ENCODE data around the gene GRIN2A.

Gene GRIN2A

GRCh38 chr16:9846362-9847099 lies 335.7 kb downstream of the GRIN2A start:
- no peak for DNase-seq

GRCh38 chr16:9845661-9846361 lies 336.4 kb downstream of the GRIN2A start:
- no peak for DNase-seq

- DNase-seq = no peak
Observed at GRCh38 chr16:9844361-9844760, 337.9 kb downstream of the GRIN2A start.

DNA sequence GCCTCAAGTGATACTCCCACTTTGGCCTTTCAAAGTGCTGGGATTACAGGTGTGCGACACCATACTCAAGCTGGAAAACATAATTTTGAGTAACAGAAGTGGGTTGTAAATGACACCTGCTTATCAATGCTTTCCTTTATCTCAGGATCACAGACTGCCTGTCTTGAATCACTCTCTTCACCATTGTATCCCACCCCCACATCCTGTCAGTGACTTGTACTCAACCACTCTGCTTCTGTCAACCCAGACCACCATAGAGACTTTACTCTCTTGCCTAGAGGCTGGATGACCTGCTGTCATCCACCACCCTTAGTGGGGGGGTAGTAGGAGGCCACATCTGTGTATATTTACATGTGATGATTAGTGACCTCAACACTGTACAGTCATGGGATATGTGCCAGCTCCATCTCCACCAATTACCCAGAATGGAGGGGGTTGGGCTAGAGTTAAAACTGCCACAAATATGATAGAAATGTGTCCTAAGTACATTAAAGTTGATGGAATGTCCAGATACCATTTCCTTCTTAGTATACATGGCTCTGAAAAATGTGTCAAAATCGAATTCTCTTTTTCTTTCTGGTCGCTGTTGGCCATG lies 338.7 kb downstream of the GRIN2A start:
- no peak for DNase-seq

GRCh38 chr16:9840761-9841665 lies 341.2 kb downstream of the GRIN2A start:
- DNase-seq = no peak

DNA sequence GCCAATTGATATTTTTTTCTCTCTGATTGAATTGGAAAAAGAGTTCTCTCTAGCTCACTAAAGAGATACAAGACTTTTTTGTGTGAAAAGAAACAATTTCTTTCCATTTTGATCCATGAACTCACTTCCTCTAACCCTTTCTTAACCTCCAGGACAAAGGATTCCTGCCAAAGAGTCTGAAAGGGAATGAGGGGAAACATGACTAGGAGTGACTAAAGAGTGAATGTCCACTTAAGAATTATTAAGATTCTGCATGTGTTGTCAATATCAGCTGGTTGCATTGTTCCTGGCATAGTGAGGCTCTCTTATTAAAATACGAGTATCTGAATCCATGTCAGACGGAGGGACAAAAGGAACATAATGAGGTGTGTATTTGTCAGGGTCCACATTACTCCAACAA lies 344.7 kb downstream of the GRIN2A start:
- no peak for DNase-seq

DNA sequence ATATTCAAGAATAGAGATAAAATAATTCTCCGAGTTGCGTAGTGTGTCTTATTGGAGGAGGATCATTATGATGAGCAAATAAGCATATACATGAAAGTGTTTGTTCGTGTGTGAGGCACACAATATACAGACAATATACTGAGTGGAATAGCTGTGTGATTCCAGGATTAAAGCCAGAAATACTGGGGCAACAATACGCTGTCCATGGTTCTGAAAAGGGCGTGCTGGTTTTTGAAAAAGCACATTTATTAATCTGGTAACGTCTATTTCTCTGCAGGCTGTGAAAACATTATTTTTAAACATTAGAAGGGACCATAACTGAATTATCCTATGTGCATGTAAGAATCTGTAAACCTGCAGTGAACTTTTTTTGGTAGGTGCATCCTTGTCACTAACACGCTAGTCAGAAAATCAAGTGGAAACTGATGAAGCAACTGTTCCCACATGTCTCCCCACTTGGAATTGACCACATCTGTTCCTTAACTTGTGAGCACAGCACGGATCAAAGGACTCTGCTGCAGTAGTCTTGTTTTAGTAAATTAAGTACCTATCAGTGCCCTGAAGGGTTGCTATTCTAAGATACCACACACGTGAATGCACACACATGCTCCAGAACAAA lies 346.0 kb downstream of the GRIN2A start:
- no peak for DNase-seq

DNA sequence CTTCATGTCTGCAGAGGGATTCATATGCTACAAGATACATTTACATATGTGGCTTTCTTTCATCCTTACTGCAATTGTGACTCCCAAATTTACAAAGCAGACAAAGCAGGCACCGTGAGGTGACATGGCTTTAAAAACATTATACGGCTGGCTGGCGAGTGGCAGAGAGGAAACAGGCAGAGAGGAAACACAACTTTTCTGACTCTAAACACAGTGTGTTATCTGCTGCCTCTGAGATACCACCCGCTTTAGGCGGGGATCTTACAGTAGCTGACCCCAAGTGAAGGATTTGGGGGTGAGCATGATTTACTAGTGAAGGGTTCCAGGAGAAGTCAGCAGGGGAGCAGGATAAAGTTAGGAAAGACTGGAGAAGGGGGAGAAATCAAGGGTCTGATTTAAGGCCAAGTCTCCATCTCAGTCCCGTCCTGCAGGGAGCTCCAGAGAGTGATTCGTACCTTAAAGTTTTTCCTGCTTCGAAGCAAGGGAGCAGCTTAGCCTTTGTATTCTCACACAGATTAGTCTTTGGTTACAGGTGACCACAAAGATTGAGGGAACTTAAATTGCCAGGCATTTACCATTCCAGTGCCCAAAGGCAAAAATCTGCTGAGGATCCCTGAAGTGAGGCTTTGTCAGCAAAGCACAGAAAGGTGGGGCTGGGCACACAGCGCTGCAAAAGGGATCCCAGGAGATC lies 355.0 kb downstream of the GRIN2A start:
- no peak for DNase-seq

DNA sequence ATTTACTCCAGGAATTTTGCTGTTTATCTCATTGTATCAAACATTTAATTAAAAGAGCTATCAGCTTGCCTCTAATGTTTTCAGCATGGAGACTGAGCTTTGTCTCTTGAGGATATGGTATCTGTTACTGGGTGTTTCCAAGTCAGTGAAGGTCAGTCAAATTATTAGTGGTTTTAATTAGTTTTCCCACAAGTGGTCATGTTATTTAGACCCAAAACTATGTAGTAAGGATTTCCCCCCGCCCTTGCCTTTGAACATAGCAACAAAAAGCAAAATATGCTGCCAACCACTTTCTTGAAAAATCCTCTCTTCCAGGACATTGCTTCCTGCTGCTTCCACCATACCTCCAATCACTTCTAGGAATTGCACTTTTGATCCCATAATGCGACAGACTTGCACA lies 355.6 kb downstream of the GRIN2A start:
- no peak for DNase-seq

GRCh38 chr16:9824200-9825068 lies 357.8 kb downstream of the GRIN2A start:
- DNase-seq = no peak

DNA sequence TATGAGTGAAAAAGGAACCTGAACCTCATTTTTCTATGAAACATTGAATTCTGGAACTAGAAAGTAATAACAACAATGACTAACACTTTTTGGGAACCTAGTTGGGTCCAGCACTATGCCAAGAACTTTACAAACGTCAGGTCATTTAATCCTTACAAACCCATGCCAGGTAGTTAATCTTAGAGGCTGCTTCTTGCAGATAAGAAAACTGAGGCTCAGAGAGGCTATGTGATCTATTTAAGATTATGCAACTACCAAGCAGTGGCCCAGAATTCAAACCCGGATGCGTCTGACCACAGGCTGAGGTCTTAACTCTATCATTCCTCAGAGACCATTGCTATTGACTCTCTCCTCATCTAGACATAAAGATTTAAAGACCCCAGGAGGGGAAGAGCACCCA lies 358.7 kb downstream of the GRIN2A start:
- no peak for DNase-seq

GRCh38 chr16:9821970-9822369 lies 360.3 kb downstream of the GRIN2A start:
- DNase-seq = no peak

DNA sequence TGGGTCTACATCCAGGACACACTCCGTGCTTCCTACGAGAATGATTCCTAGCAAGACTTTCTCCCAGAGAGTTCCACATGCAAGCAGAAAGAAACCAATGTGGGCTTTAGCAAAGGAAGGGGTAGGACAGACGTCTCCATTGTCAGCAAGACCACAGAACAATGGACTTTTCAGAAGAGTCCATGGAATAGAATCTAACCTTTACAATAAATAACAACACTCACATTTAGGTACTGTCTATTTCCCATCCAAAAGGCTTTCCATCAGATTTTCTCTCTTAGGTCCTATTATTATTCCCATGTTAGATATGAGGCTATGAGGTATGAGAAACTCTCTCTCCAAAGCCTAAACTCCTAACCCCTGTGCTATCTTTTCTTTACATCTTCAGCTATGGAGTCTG lies 360.9 kb downstream of the GRIN2A start:
- DNase-seq = no peak

DNA sequence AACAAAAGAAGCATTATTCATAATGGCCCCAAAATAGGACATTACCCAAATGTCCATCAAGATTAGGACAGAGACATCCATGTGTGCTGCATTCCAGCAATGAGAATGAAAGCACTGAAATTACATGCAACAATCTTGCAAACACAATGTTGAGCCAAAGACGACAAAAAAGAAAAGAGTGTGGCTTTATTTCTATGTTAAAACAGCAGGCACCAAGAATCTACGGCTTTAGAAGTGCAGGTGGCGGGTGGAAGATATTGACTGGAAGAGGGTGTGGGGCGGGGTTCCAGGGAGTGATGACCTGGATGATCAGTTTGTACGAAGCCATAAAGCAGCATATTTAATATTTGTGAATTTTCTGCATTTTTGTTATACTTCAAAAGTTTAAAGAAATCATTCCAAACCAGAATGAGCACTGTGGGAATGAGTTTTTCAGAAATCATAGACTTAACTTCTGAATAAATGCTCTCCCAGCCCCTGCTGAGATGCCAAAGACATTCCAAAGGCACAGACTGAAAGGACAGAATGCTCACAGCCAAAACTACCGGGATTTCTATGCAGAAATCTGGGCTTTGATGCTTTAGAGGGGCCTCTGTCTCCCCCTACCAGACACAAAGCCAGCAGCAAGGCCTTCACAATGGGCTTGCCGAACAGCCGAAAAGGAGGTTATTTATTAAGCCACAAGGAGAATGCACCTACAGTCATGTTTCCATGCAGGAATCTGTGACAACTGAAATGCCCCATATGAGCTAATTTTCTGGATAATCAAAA lies 361.6 kb downstream of the GRIN2A start:
- no peak for DNase-seq

DNA sequence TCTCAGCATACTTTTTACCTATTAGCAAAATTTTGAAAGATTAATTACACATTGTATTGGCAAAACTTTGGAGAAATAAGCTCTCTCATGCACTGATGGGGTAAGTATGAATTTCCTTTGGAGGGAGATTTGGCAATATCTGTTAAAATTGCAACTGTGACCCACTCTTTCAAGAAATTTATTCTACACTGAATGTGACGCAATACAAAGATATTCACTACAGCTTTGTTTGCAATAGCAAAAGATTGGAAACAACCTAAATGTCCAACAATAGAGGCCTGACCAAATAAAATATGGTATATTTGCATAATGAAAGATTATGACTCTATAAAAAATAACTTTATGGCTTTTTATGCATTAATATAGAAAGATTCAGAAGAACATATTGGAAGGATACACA lies 363.5 kb downstream of the GRIN2A start:
- no peak for DNase-seq

- DNase-seq = no peak
Observed at GRCh38 chr16:9817586-9817985, 364.6 kb downstream of the GRIN2A start.

- DNase-seq = no peak
Observed at GRCh38 chr16:9816644-9817043, 365.6 kb downstream of the GRIN2A start.

DNA sequence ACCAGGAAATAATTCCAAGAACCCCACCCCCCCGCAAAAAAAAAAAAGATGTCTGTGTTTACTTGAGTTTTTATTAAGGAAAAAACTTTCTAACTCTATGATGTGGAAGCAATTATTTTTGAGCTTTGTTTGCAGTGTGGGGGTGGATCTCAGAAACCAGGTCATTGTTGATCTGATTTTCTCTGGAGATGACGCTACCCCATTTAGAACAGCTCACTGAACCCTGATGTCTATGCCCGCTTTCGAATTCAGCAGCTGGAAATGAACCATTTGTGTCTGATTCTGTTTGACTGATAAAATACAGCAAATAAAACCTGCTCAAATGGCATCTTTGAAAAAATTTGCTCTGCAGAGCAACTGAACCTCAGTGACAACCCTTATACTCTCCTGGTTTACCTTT lies 368.6 kb downstream of the GRIN2A start:
- DNase-seq = no peak

GRCh38 chr16:9808210-9808609 lies 374.0 kb downstream of the GRIN2A start:
- DNase-seq = no peak

GRCh38 chr16:9807302-9807701 lies 374.9 kb downstream of the GRIN2A start:
- DNase-seq = no peak
